A549 (cell line): Measurements from ENCODE around the gene TMEM250. TPM values are rescaled to one million over a fixed set of nuclear protein-coding genes. Genes with fewer than 3 reads are reported as not detected.

Experiments used
- ATAC-seq, 2 experiments: fragments of 200-7000 bp in 1 of 2; fragments of >200 bp in 1 of 2; cut with Nextera tagmentation in 1 of 2; cut with Tn5 transposase in 1 of 2; 3 replicates each; pipeline versions ENCODE4 v1.8.0 to v1.9.1; 2018 to 2020; ENCODE audit warnings: mild to moderate bottlenecking in 1 of 2, moderate library complexity in 1 of 2
- CTCF ChIA-PET: fragments of 300-600 bp; sonication (Branson Sonifier 250); formaldehyde crosslinking; extraction: SDS; loops from one replicate; lab custom pipeline; 2021; ENCODE audit warnings: antibody characterized with exemption, inconsistent platforms; lab: Yijun Ruan, JAX
- POLR2A ChIA-PET: fragments of 350-600 bp; formaldehyde crosslinking; extraction: SDS; loops from one replicate; lab custom pipeline; 2021; ENCODE audit warnings: antibody characterized with exemption, inconsistent platforms; lab: Yijun Ruan, JAX
- DNase-seq, 2 experiments: peaks; one replicate each; pipeline versions ENCODE4 v3.0.0 to v3.0.0-alpha.2; 2011 to 2016; ENCODE audit warnings: low read depth in 1 of 2, low spot score in 1 of 2
- FAIRE-seq: peaks from 2 replicates; lab custom pipeline; 2011; peaks lifted over from hg19 to GRCh38; lab: Jason Lieb, UNC
- H3K27ac ChIP-seq, 2 experiments: fragments of >200 bp; sonication (Bioruptor Twin); formaldehyde crosslinking; 3 replicates each; pipeline ENCODE4 v1.5.1; 2016 to 2017
- H3K4me1 ChIP-seq: fragments of >200 bp; sonication (Bioruptor Twin); formaldehyde crosslinking; 3 replicates; pipeline ENCODE4 v1.6.1; 2016
- H3K4me2 ChIP-seq: fragments of >200 bp; sonication (Bioruptor Twin); formaldehyde crosslinking; 3 replicates; pipeline ENCODE4 v1.6.1; 2016
- H3K4me3 ChIP-seq: fragments of >200 bp; sonication (Bioruptor Twin); formaldehyde crosslinking; 3 replicates; pipeline ENCODE4 v1.5.1; 2016
- H3K9me3 ChIP-seq: fragments of >200 bp; sonication (Bioruptor Twin); formaldehyde crosslinking; 3 replicates; pipeline ENCODE4 v1.6.1; 2016
- BCL3 ChIP-seq: fragments of >200 bp; sonication (Bioruptor Twin); formaldehyde crosslinking; IDR thresholded peaks from 3 replicates; pipeline ENCODE4 v1.6.1; 2016
- CBX2 ChIP-seq: fragments of 200-600 bp; sonication (generic); IDR thresholded peaks from 2 replicates; pipeline ENCODE4 v1.6.1; 2016; ENCODE audit warnings: low read depth, mild to moderate bottlenecking, borderline replicate concordance
- CEBPB ChIP-seq, 2 experiments: fragments of >200 bp in 1 of 2; sonication (Bioruptor Twin) in 1 of 2; formaldehyde crosslinking in 1 of 2; IDR thresholded peaks; 2 replicates each; pipeline ENCODE4 v1.6.1; 2012 to 2016
- CHD2 ChIP-seq: fragments of 150-350 bp; IDR thresholded peaks from 2 replicates; pipeline ENCODE4 v1.6.1; 2014; ENCODE audit warnings: low read length; ENCODE audit not compliant: partially characterized antibody
- CHD4 ChIP-seq: fragments of 200-600 bp; sonication (generic); IDR thresholded peaks from 2 replicates; pipeline ENCODE4 v1.6.1; 2016; ENCODE audit warnings: antibody characterized with exemption, mild to moderate bottlenecking, borderline replicate concordance
- EHF ChIP-seq: fragments of 250-450 bp; sonication (Bioruptor Pico); IDR thresholded peaks from 2 replicates; pipeline ENCODE4 v1.5.0; 2020; ENCODE audit warnings: mild to moderate bottlenecking
- FOSB ChIP-seq: fragments of 250-450 bp; sonication (Bioruptor Pico); IDR thresholded peaks from 2 replicates; pipeline ENCODE4 v1.5.0; 2020; ENCODE audit warnings: mild to moderate bottlenecking, moderate library complexity
- GATA3 ChIP-seq: IDR thresholded peaks from 2 replicates; pipeline ENCODE4 v1.6.1; 2012; ENCODE audit warnings: borderline replicate concordance
- HOXB13 ChIP-seq: fragments of 250-450 bp; sonication (Bioruptor Pico); IDR thresholded peaks from 2 replicates; pipeline ENCODE4 v1.5.0; 2020; ENCODE audit warnings: low read depth, mild to moderate bottlenecking, moderate library complexity
- JUN ChIP-seq, 2 experiments: fragments of >200 bp; sonication (Bioruptor Twin); formaldehyde crosslinking; IDR thresholded peaks; 2 replicates in 1 of 2; 3 replicates in 1 of 2; pipeline ENCODE4 v1.6.1; 2016 to 2017
- KDM1A ChIP-seq: fragments of 200-600 bp; sonication (generic); IDR thresholded peaks from 2 replicates; pipeline ENCODE4 v1.6.1; 2016; ENCODE audit warnings: low read depth, mild to moderate bottlenecking
- KDM5A ChIP-seq: fragments of 200-600 bp; sonication (generic); IDR thresholded peaks from 2 replicates; pipeline ENCODE4 v1.6.1; 2016; ENCODE audit warnings: antibody characterized with exemption, mild to moderate bottlenecking
- MAX ChIP-seq: IDR thresholded peaks from 2 replicates; pipeline ENCODE4 v1.6.1; 2012
- MAZ ChIP-seq: fragments of 150-350 bp; IDR thresholded peaks from 2 replicates; pipeline ENCODE4 v1.6.1; 2014; ENCODE audit warnings: antibody characterized with exemption, low read depth, low read length, borderline replicate concordance
- NFE2L2 ChIP-seq: fragments of 150-350 bp; conservative IDR thresholded peaks from 2 replicates; pipeline ENCODE4 v1.6.1; 2014; ENCODE audit warnings: low read length
- NPAS2 ChIP-seq: fragments of 250-450 bp; sonication (Bioruptor Pico); IDR thresholded peaks from 2 replicates; pipeline ENCODE4 v1.8.0; 2022; ENCODE audit warnings: mild to moderate bottlenecking, moderate library complexity, borderline replicate concordance
- PHF8 ChIP-seq: fragments of 200-600 bp; sonication (generic); IDR thresholded peaks from 2 replicates; pipeline ENCODE4 v1.6.1; 2016; ENCODE audit warnings: low read depth, mild to moderate bottlenecking, antibody characterized with exemption, moderate library complexity, borderline replicate concordance
- POLR2A ChIP-seq: IDR thresholded peaks from 2 replicates; pipeline ENCODE4 v1.6.1; 2012; ENCODE audit warnings: mild to moderate bottlenecking, low read length
- RAD21 ChIP-seq, 2 experiments: fragments of >200 bp in 1 of 2; sonication (Bioruptor Twin) in 1 of 2; formaldehyde crosslinking in 1 of 2; IDR thresholded peaks in 1 of 2; conservative IDR thresholded peaks in 1 of 2; 2 replicates in 1 of 2; 3 replicates in 1 of 2; pipeline ENCODE4 v1.6.1; 2012 to 2018; ENCODE audit warnings: inconsistent platforms in 1 of 2
- RCOR1 ChIP-seq: fragments of 150-350 bp; IDR thresholded peaks from 2 replicates; pipeline ENCODE4 v1.6.1; 2014; ENCODE audit warnings: antibody characterized with exemption, low read length, low read depth
- REST ChIP-seq: fragments of 200-600 bp; sonication (generic); IDR thresholded peaks from 2 replicates; pipeline ENCODE4 v1.6.1; 2016; ENCODE audit warnings: antibody characterized with exemption, mild to moderate bottlenecking, moderate library complexity
- RFX5 ChIP-seq: fragments of 450-650 bp; IDR thresholded peaks from 2 replicates; pipeline ENCODE4 v1.7.1; 2014; ENCODE audit warnings: antibody characterized with exemption, mild to moderate bottlenecking, moderate library complexity
- TFCP2L1 ChIP-seq: fragments of 250-450 bp; sonication (Bioruptor Pico); IDR thresholded peaks from 2 replicates; pipeline ENCODE4 v1.5.0; 2021; ENCODE audit warnings: mild to moderate bottlenecking
- ZSCAN20 ChIP-seq: fragments of 250-450 bp; sonication (Bioruptor Pico); IDR thresholded peaks from 2 replicates; pipeline ENCODE4 v1.8.0; 2022; ENCODE audit warnings: mild to moderate bottlenecking, moderate library complexity
- WGBS: methylation state at CpG from one replicate; pipeline ENCODE4 v1.1.6; 2017; ENCODE audit errors: missing lambda C conversion rate; 5-methylcytosine and 5-hydroxymethylcytosine counted together
- polyA plus RNA-seq, 4 experiments: library from polyadenylated mRNA; depleted of rRNA in 3 of 4; stranded (reverse); fragments of >200 nt; fragmentation: RNase III in 1 of 4; extraction: RNeasy Plus Mini Kit Qiagen cat#74134 plus additional on column Dnase treatment in 1 of 4; gene quantifications; 2 replicates in 3 of 4; 3 replicates in 1 of 4; pipeline ENCODE4 v1.2.3, GENCODE V29; 2011 to 2017
- TF ChIP-seq, protein P1 (sequence below): IDR thresholded peaks from 2 replicates; pipeline ENCODE4 v1.6.1; 2012; ENCODE audit warnings: low read depth, borderline replicate concordance

Gene TMEM250
- polyA plus RNA-seq, 2 of the 4 experiments (the other 2 are of a cell fraction): 13.0 to 35.2 TPM

GRCh38 chr9:136079211-136079915 is 39.3 kb downstream of the TMEM250 start:
- ChIA-PET POLR2A (interaction anchor here (0.7 kb wide), 1 partner anchor 72 kb away, joined by 3 read pairs; no protein-coding TSS in a partner anchor), CTCF (interaction anchor here (1.3 to 3.6 kb wide), 6 partner anchors 8 to 112 kb away, joined by 3 to 27 read pairs (median 5); no protein-coding TSS in a partner anchor)
- 47% methylated on average over 12 of the region's 16 CpGs for WGBS
- DNase-seq: no peak
- H3K4me3 ChIP-seq: no peak overlapping the region
- H3K4me2 ChIP-seq: peak overlapping the region; percentile 63
- ATAC-seq: peak; percentile 51 to 61
- peaks cover 31% of the 10 kb centered on the region for H3K4me1 ChIP-seq
- FAIRE-seq: no peak
- TF ChIP-seq CEBPB (IDR thresholded peaks at IDR 0.05) (peak; percentile 35 to 45; a peak in 2 of 4 replicates), RAD21 (conservative IDR thresholded peaks at IDR 0.05 in 1 of 2, IDR thresholded peaks at IDR 0.05 in 1 of 2) (0 out of 5 replicates have a peak, but pooled peaks of 1 of the 2 experiments have one; percentile 10), MAX (0 out of 2 replicates have a peak, but pooled peaks have one; percentile 31)
- TF ChIP-seq, protein P1, sequence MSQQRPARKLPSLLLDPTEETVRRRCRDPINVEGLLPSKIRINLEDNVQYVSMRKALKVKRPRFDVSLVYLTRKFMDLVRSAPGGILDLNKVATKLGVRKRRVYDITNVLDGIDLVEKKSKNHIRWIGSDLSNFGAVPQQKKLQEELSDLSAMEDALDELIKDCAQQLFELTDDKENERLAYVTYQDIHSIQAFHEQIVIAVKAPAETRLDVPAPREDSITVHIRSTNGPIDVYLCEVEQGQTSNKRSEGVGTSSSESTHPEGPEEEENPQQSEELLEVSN: no peak
- peak overlapping the region; percentile 52 to 77; a peak in 5 of 6 replicates for H3K27ac ChIP-seq
- H3K9me3 ChIP-seq: no peaks in the 10 kb centered on the region

DNA sequence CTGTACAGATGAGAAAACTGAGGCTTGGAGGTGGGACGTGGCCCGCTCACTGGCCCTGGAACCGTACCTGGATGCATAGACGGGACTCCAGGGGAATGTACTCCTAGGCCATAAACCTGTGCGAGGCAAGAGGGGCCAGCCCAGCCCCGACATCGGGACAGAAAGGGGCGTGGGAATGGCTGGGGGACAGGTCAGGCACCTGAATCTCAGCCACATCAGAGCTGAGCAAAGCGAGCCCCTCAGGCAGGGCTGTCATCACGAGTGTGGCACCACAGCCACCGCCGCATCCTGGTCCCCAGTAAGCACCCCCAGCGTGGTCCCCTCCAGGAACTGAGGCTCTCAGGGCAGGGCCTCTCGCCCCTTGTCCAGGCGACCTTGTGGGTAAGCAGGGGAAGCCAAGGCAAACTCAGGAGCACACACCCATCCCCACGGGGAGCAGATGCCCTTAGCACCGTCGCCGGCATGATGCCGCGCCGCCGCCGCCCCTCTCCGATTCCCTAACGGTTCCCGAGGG is 40.1 kb downstream of the TMEM250 start:
- DNase-seq: no peak
- no peak overlapping the region for H3K4me2 ChIP-seq
- WGBS: 88% methylated on average over 27 of the region's 27 CpGs
- H3K9me3 ChIP-seq: no peaks in the 10 kb centered on the region
- TF ChIP-seq MAZ (no peak), BCL3 (no peak), RFX5 (no peak), ZSCAN20 (CRISPR knock-in tag) (no peak), POLR2A (no peak), CBX2 (no peak), NFE2L2 (no peak), FOSB (CRISPR knock-in tag) (no peak), KDM5A (no peak), NPAS2 (CRISPR knock-in tag) (no peak)
- H3K27ac ChIP-seq: peak overlapping the region in 1 of 2 experiments; percentile 77; a peak in 1 of 6 replicates
- peaks cover 31% of the 10 kb centered on the region for H3K4me1 ChIP-seq
- CTCF ChIA-PET: interaction anchor here (1.3 to 3.6 kb wide), 5 partner anchors 9 to 111 kb away, joined by 3 to 27 read pairs (median 5); no protein-coding TSS in a partner anchor
- ATAC-seq: no peak
- no peak overlapping the region for H3K4me3 ChIP-seq
- POLR2A ChIA-PET: interaction anchor here (0.7 kb wide), 1 partner anchor 71 kb away, joined by 3 read pairs; no protein-coding TSS in a partner anchor
- no peak for FAIRE-seq

- ChIA-PET CTCF (interaction anchor here (3.1 kb wide), 1 partner anchor 111 kb away, joined by 12 read pairs; no protein-coding TSS in a partner anchor), POLR2A (no interaction called here)
- Histone ChIP-seq H3K9me3 (no peaks in the 10 kb centered on the region), H3K4me1 (peaks cover 31% of the 10 kb centered on the region), H3K27ac (no peak overlapping the region), H3K4me3 (no peak overlapping the region), H3K4me2 (no peak overlapping the region)
- DNase-seq (no peak), ATAC-seq (no peak), FAIRE-seq (no peak)
- no peak for TF ChIP-seq JUN (IDR thresholded peaks at IDR 0.05)
- TF ChIP-seq KDM5A: no peak
- TF ChIP-seq HOXB13: no peak
- TF ChIP-seq TFCP2L1 (CRISPR knock-in tag): no peak
- TF ChIP-seq EHF (CRISPR knock-in tag): no peak
- TF ChIP-seq CHD4: no peak
- TF ChIP-seq RCOR1: no peak
- TF ChIP-seq FOSB (CRISPR knock-in tag): no peak
- no peak for TF ChIP-seq PHF8
- TF ChIP-seq MAZ: no peak
- no peak for TF ChIP-seq REST
- no peak for TF ChIP-seq KDM1A
- TF ChIP-seq GATA3: no peak
- TF ChIP-seq CHD2: no peak
- 95% methylated on average over 12 of the region's 12 CpGs for WGBS
Measured at GRCh38 chr9:136078024-136078423, 40.7 kb downstream of the TMEM250 start.
